ENCODE data around the gene ACO2. TPM values are rescaled to one million over a fixed set of nuclear protein-coding genes. Genes with fewer than 3 reads are reported as not detected.

Gene ACO2
- total and polyA plus RNA-seq, 5 experiments from 2014 or later: 64.2 to 91.9 (median 72.3) TPM

DNA sequence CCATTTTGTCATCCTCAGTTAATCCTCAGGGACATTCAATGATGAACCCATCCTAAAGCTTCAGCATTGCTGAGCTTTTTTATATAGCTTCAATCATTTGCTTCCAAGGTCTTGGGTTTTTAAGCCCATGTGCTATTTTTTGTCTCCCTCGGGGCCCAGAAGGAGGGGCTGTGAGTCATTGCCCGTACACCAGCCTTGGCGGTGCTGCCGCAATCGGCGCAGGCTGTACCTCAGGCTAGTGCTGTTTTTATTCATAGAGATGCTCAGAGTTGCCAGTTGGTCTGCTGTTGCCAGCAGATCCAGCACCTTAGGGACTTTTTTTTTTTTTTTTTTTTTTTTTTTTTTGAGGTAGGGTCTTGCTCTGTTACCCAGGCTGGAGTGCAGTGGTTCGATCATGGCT, 35.5 kb downstream of the ACO2 start:
- Mint-ChIP-seq H3K4me3 (no peak overlapping the region), H3K4me1 (peaks cover 0 to 4% (median 3%) of the 10 kb centered on the region in 4 donors), H3K9me3 (no peaks in the 10 kb centered on the region), H3K27me3 (no peaks in the 10 kb centered on the region), H3K36me3 (peaks cover 0 to 79% (median 2%) of the 10 kb centered on the region in 3 donors), H3K27ac (peak overlapping the region in 1 of 10 donors; percentile 12)
- peak in 1 of 10 donors; percentile 43 for DNase-seq
- ATAC-seq: no peak
- POLR2A ChIA-PET: no interaction called here

GRCh38 chr22:41504816-41505215, 35.9 kb downstream of the ACO2 start:
- H3K36me3 Mint-ChIP-seq: peaks cover 0 to 78% (median 2%) of the 10 kb centered on the region in 3 donors
- ATAC-seq (no peak), DNase-seq (peak in 1 of 10 donors; percentile 8)
- H3K27me3 Mint-ChIP-seq: no peaks in the 10 kb centered on the region
- peaks cover 0 to 4% (median 4%) of the 10 kb centered on the region in 4 donors for H3K4me1 Mint-ChIP-seq
- POLR2A ChIA-PET: no interaction called here
- H3K9me3 Mint-ChIP-seq: no peaks in the 10 kb centered on the region
- peak overlapping the region in 1 of 10 donors; percentile 27 for H3K27ac Mint-ChIP-seq
- H3K4me3 Mint-ChIP-seq: no peak overlapping the region

GRCh38 chr22:41505511-41506220, 36.7 kb downstream of the ACO2 start:
- POLR2A ChIA-PET: no interaction called here
- Mint-ChIP-seq H3K27me3 (no peaks in the 10 kb centered on the region), H3K27ac (no peak overlapping the region), H3K4me3 (no peak overlapping the region), H3K36me3 (peaks cover 0 to 77% (median 2%) of the 10 kb centered on the region in 3 donors), H3K9me3 (no peaks in the 10 kb centered on the region), H3K4me1 (peaks cover 0 to 4% (median 4%) of the 10 kb centered on the region in 4 donors)
- DNase-seq: no peak
- no peak for ATAC-seq

GRCh38 chr22:41507330-41508063, 38.6 kb downstream of the ACO2 start:
- Mint-ChIP-seq H3K9me3 (no peaks in the 10 kb centered on the region), H3K27me3 (no peaks in the 10 kb centered on the region), H3K36me3 (peaks cover 0 to 69% (median 2%) of the 10 kb centered on the region in 3 donors), H3K4me1 (peaks cover 0 to 5% (median 1%) of the 10 kb centered on the region in 4 donors), H3K4me3 (no peak overlapping the region), H3K27ac (peak overlapping the region in 2 of 10 donors; percentile 43 to 66)
- POLR2A ChIA-PET: no interaction called here
- DNase-seq: no peak
- no peak for ATAC-seq

GRCh38 chr22:41508770-41509170, 39.9 kb downstream of the ACO2 start:
- Mint-ChIP-seq H3K27me3 (no peaks in the 10 kb centered on the region), H3K4me1 (peaks cover 0 to 8% (median under 1%) of the 10 kb centered on the region in 4 donors)
- no peak for ATAC-seq

GRCh38 chr22:41511521-41511968, 42.6 kb downstream of the ACO2 start:
- POLR2A ChIA-PET: no interaction called here
- ATAC-seq: no peak
- peaks cover 0 to 8% (median 0%) of the 10 kb centered on the region in 4 donors for H3K4me1 Mint-ChIP-seq
- H3K9me3 Mint-ChIP-seq: no peaks in the 10 kb centered on the region
- peaks cover 0 to 76% (median 6%) of the 10 kb centered on the region in 3 donors for H3K36me3 Mint-ChIP-seq
- no peaks in the 10 kb centered on the region for H3K27me3 Mint-ChIP-seq
- peak overlapping the region in 1 of 10 donors; percentile 49 for H3K27ac Mint-ChIP-seq
- H3K4me3 Mint-ChIP-seq: no peak overlapping the region
- peak in 1 of 10 donors; percentile 3 for DNase-seq

More at GRCh38 chr22:41508770-41509170, 39.9 kb downstream of the ACO2 start:
- peak overlapping the region in 1 of 10 donors; percentile 85 for H3K27ac Mint-ChIP-seq
- no peaks in the 10 kb centered on the region for H3K9me3 Mint-ChIP-seq
- POLR2A ChIA-PET: no interaction called here
- DNase-seq: peak in 1 of 10 donors; percentile 9
- H3K4me3 Mint-ChIP-seq: no peak overlapping the region
- H3K36me3 Mint-ChIP-seq: peaks cover 0 to 71% (median 8%) of the 10 kb centered on the region in 3 donors

GRCh38 chr22:41512421-41513194, 43.7 kb downstream of the ACO2 start:
- Mint-ChIP-seq H3K9me3 (no peaks in the 10 kb centered on the region), H3K4me3 (no peak overlapping the region), H3K27ac (peak overlapping the region in 2 of 10 donors; percentile 27 to 70), H3K36me3 (peaks cover 0 to 70% (median 6%) of the 10 kb centered on the region in 3 donors), H3K4me1 (peaks cover 0 to 8% (median 0%) of the 10 kb centered on the region in 4 donors), H3K27me3 (no peaks in the 10 kb centered on the region)
- DNase-seq (no peak), ATAC-seq (no peak)
- POLR2A ChIA-PET: interaction anchor here (0.6 kb wide), 1 partner anchor 12 kb away, joined by 4 read pairs; no protein-coding TSS in a partner anchor

DNA sequence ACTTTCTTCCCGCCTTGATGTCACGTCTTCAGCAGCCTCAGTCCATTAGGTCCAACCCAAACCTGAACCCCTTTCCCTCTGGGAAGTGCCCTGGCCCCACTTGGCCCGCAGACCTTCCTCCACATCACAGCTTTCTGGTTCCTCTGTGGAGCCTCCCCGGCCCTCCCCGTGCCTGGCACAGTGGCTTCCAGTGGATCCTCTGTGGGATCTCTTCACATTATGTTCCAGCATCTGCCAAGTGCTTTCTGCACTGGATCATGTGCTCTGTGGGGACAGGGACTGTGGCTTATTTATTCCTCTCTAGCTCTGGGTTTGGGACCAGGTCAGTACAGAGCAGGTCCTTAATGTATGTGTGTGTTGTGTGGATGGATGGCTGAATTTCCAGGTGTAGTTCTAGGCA, 44.5 kb downstream of the ACO2 start:
- Mint-ChIP-seq H3K27me3 (no peaks in the 10 kb centered on the region), H3K27ac (peak overlapping the region in 2 of 10 donors; percentile 53 to 70), H3K36me3 (peaks cover 0 to 63% (median 6%) of the 10 kb centered on the region in 3 donors), H3K4me3 (no peak overlapping the region), H3K9me3 (no peaks in the 10 kb centered on the region), H3K4me1 (peaks cover 0 to 8% (median 0%) of the 10 kb centered on the region in 4 donors)
- POLR2A ChIA-PET: interaction anchor here (0.6 kb wide), 1 partner anchor 11 kb away, joined by 4 read pairs; no protein-coding TSS in a partner anchor
- no peak for DNase-seq
- ATAC-seq: no peak

DNA sequence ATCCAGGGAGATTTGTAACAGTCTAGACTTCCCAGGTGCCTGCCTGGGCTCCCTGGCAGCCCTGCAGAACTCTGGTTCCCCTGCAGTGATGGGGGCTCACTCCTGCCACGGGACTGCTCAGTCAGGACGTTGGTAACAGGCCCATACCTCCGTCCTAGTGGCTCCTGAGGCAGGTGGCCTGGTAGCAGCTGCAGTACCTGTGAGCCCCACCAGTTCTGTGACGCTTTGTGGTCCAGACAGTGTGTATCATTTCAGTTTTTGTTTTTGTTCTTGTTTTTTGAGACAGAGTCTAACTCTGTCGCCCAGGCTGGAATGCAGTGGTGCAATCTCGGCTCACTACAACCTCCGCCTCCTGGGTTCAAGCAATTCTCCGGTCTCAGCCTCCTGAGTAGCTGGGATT, 47.5 kb downstream of the ACO2 start:
- peaks cover 0 to 47% (median 6%) of the 10 kb centered on the region in 3 donors for H3K36me3 Mint-ChIP-seq
- peaks cover 0 to 3% (median 0%) of the 10 kb centered on the region in 4 donors for H3K4me1 Mint-ChIP-seq
- POLR2A ChIA-PET: no interaction called here
- H3K4me3 Mint-ChIP-seq: no peak overlapping the region
- H3K27me3 Mint-ChIP-seq: no peaks in the 10 kb centered on the region
- H3K9me3 Mint-ChIP-seq: no peaks in the 10 kb centered on the region
- ATAC-seq (no peak), DNase-seq (no peak)
- H3K27ac Mint-ChIP-seq: no peak overlapping the region

GRCh38 chr22:41517172-41518047, 48.5 kb downstream of the ACO2 start:
- no peak for ATAC-seq
- POLR2A ChIA-PET: interaction anchor here (0.6 to 1.5 kb wide), 7 partner anchors 27 to 114 kb away, joined by 3 to 7 read pairs (median 4); partner anchors contain the start of genes PHF5A and POLR3H
- no peak overlapping the region for H3K27ac Mint-ChIP-seq
- no peaks in the 10 kb centered on the region for H3K9me3 Mint-ChIP-seq
- peaks cover 0 to 3% (median 1%) of the 10 kb centered on the region in 4 donors for H3K4me1 Mint-ChIP-seq
- no peaks in the 10 kb centered on the region for H3K27me3 Mint-ChIP-seq
- H3K4me3 Mint-ChIP-seq: no peak overlapping the region
- peaks cover 0 to 40% (median 6%) of the 10 kb centered on the region in 3 donors for H3K36me3 Mint-ChIP-seq
- DNase-seq: peak in 5 of 10 donors; percentile 15 to 46 (median 35)

DNA sequence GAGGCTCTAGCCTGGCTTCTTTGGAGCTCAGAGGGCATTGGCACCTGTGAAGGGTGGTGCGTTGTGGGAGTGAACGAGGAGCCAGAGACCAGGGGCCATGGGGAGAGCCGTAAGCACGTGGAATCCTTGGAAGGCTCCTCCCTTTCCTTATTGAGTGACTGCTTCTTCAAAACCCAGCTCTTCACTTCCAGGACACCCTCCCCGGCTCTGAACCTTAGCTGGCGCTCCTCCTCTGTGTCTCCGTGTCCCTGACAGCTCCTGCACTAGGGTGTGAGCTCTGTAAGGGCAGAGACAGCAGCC, 49.1 kb downstream of the ACO2 start:
- Mint-ChIP-seq H3K4me1 (peaks cover 0 to 4% (median 2%) of the 10 kb centered on the region in 4 donors), H3K27me3 (no peaks in the 10 kb centered on the region), H3K36me3 (peaks cover 0 to 34% (median 6%) of the 10 kb centered on the region in 3 donors), H3K4me3 (no peak overlapping the region), H3K9me3 (no peaks in the 10 kb centered on the region), H3K27ac (peak overlapping the region in 1 of 10 donors; percentile 53)
- POLR2A ChIA-PET: interaction anchor here (0.6 to 1.5 kb wide), 6 partner anchors 26 to 114 kb away, joined by 3 to 7 read pairs (median 4); partner anchors contain the start of genes PHF5A and POLR3H
- no peak for ATAC-seq
- no peak for DNase-seq

Data from naive thymus-derived CD8-positive, alpha-beta T cell (primary cell).